HepG2 (cell line): ENCODE data around the gene NAV3. TPM values are rescaled to one million over a fixed set of nuclear protein-coding genes. Genes with fewer than 3 reads are reported as not detected.

Experiments
- ATAC-seq: fragments of 200-7000 bp; cut with Tn5 transposase; 3 replicates; pipeline ENCODE4 v1.9.1; 2020; ENCODE audit warnings: mild to moderate bottlenecking, moderate library complexity
- BruUV-seq: library from RNA; stranded (reverse); fragments of 400-500 nt; replicated peaks from 2 replicates; lab custom pipeline; 2021; lab: Mats Ljungman, UMichigan
- CTCF ChIA-PET: fragments of 300-600 bp; formaldehyde crosslinking; extraction: SDS; loops from one replicate; lab custom pipeline; 2021; ENCODE audit warnings: low total read pairs, inconsistent platforms, low intra/inter-chr PET ratio; lab: Yijun Ruan, JAX
- POLR2A ChIA-PET: fragments of 350-600 bp; sonication (Branson Sonifier 250); formaldehyde crosslinking; loops from one replicate; lab custom pipeline; 2020; ENCODE audit warnings: antibody characterized with exemption, inconsistent platforms; lab: Yijun Ruan, JAX
- DNase-seq: peaks from one replicate; pipeline ENCODE4 v3.0.0-alpha.2; 2015; ENCODE audit warnings: low spot score
- FAIRE-seq: peaks from 3 replicates; lab custom pipeline; 2011; peaks lifted over from hg19 to GRCh38; lab: Jason Lieb, UNC
- H2AFZ ChIP-seq: one replicate; pipeline ENCODE4 v1.6.1; 2011; ENCODE audit warnings: low read length, inconsistent platforms
- H3K27ac ChIP-seq: fragments of 300-600 bp; 3 replicates; pipeline ENCODE4 v1.8.0; 2011; ENCODE audit warnings: mixed run types, mild to moderate bottlenecking, mixed read lengths, low read length, inconsistent platforms; ENCODE audit not compliant: insufficient read depth; ENCODE audit errors: extremely low read length
- H3K27me3 ChIP-seq, 2 experiments: fragments of 200-600 bp in 1 of 2; 2 replicates in 1 of 2; 3 replicates in 1 of 2; pipeline versions ENCODE4 v1.6.0 to v1.8.0; 2011; ENCODE audit warnings: low read length in 2 of 2, mild to moderate bottlenecking in 2 of 2, moderate library complexity in 2 of 2, inconsistent platforms in 1 of 2; ENCODE audit not compliant: insufficient read depth in 2 of 2, control insufficient read depth in 1 of 2
- H3K36me3 ChIP-seq, 2 experiments: fragments of 200-600 bp in 1 of 2; replicated peaks in 1 of 2; 2 replicates in 1 of 2; 3 replicates in 1 of 2; pipeline versions ENCODE4 v1.5.1 to v1.8.0; 2011; ENCODE audit warnings: low read length in 2 of 2, inconsistent platforms in 1 of 2; ENCODE audit not compliant: insufficient read depth in 2 of 2, control insufficient read depth in 1 of 2
- H3K4me1 ChIP-seq: 2 replicates; pipeline ENCODE4 v1.5.1; 2012; ENCODE audit warnings: low read length, inconsistent platforms; ENCODE audit not compliant: insufficient read depth
- H3K4me2 ChIP-seq: 2 replicates; pipeline ENCODE4 v1.6.0; 2011; ENCODE audit warnings: low read depth, low read length, inconsistent platforms
- H3K4me3 ChIP-seq, 3 experiments: fragments of 200-600 bp in 1 of 3; sonication (generic), shearing (Covaris generic) in 1 of 3; replicated peaks in 1 of 3; 2 replicates each; pipeline ENCODE4 v1.5.1; 2011 to 2016; ENCODE audit warnings: low read length in 3 of 3, inconsistent platforms in 2 of 3, low read depth in 2 of 3, mild to moderate bottlenecking in 2 of 3, control low read depth in 1 of 3, mixed read lengths in 1 of 3; ENCODE audit not compliant: insufficient read depth in 1 of 3
- H3K79me2 ChIP-seq: one replicate; pipeline ENCODE4 v1.6.1; 2011; ENCODE audit warnings: low read length, inconsistent platforms; ENCODE audit not compliant: insufficient read depth
- H3K9ac ChIP-seq: 2 replicates; pipeline ENCODE4 v1.6.0; 2011; ENCODE audit warnings: mild to moderate bottlenecking, low read depth, low read length, inconsistent platforms; ENCODE audit not compliant: insufficient read depth
- H3K9me3 ChIP-seq: 2 replicates; pipeline ENCODE4 v1.5.1; 2012; ENCODE audit warnings: mild to moderate bottlenecking, low read length
- H4K20me1 ChIP-seq: 2 replicates; pipeline ENCODE4 v1.6.0; 2011; ENCODE audit warnings: inconsistent platforms, mild to moderate bottlenecking, low read length, moderate library complexity; ENCODE audit not compliant: insufficient read depth
- ATM ChIP-seq: fragments of 450-650 bp; IDR thresholded peaks from 2 replicates; pipeline ENCODE4 v1.7.1; 2017; ENCODE audit warnings: mild to moderate bottlenecking, borderline replicate concordance
- CBX1 ChIP-seq: IDR thresholded peaks from one replicate; pipeline ENCODE4 v1.6.1; 2016; ENCODE audit warnings: antibody characterized with exemption, low read depth
- CBX5 ChIP-seq: sonication (generic); formaldehyde crosslinking; IDR thresholded peaks from 2 replicates; pipeline ENCODE4 v1.4.0; 2020; ENCODE audit warnings: missing genetic modification reagents, borderline replicate concordance
- CCAR2 ChIP-seq: fragments of 200-400 bp; formaldehyde crosslinking; optimal IDR thresholded peaks from 2 replicates; pipeline ENCODE3; 2018; ENCODE audit warnings: low read depth, mild to moderate bottlenecking, low read length, moderate library complexity
- E2F5 ChIP-seq: sonication (generic); formaldehyde crosslinking; conservative IDR thresholded peaks from 2 replicates; pipeline ENCODE4 v1.4.0; 2020; ENCODE audit warnings: missing genetic modification reagents
- MIER3 ChIP-seq: IDR thresholded peaks from 2 replicates; pipeline ENCODE4 v1.6.1; 2016; ENCODE audit warnings: missing compliant biosample characterization, borderline replicate concordance
- MZF1 ChIP-seq: sonication (generic); formaldehyde crosslinking; IDR thresholded peaks from 2 replicates; pipeline ENCODE4 v1.8.1; 2023; ENCODE audit warnings: mild to moderate bottlenecking, missing genetic modification reagents, borderline replicate concordance
- RBM22 ChIP-seq: fragments of 200-400 bp; formaldehyde crosslinking; optimal IDR thresholded peaks from 2 replicates; pipeline ENCODE3; 2017; ENCODE audit warnings: mild to moderate bottlenecking, low read length, moderate library complexity
- SOX13 ChIP-seq, 3 experiments: fragments of 450-650 bp in 1 of 3; sonication (generic) in 1 of 3; formaldehyde crosslinking in 1 of 3; IDR thresholded peaks in 2 of 3; conservative IDR thresholded peaks in 1 of 3; 2 replicates each; pipeline versions ENCODE4 v1.5.0 to v1.6.1; 2016 to 2020; ENCODE audit warnings: antibody characterized with exemption in 1 of 3, mild to moderate bottlenecking in 1 of 3, missing compliant biosample characterization in 1 of 3, missing genetic modification reagents in 1 of 3, moderate library complexity in 1 of 3
- TAF15 ChIP-seq: fragments of 200-400 bp; formaldehyde crosslinking; IDR thresholded peaks from one replicate; pipeline ENCODE4 v1.6.1; 2018; ENCODE audit warnings: mild to moderate bottlenecking, low read depth, low read length; ENCODE audit not compliant: poor library complexity, severe bottlenecking
- TBP ChIP-seq: sonication (generic); formaldehyde crosslinking; IDR thresholded peaks from 2 replicates; pipeline ENCODE4 v1.5.0; 2020; ENCODE audit warnings: missing genetic modification reagents
- TFAP4 ChIP-seq: sonication (generic); IDR thresholded peaks from 2 replicates; pipeline ENCODE4 v1.6.1; 2016; ENCODE audit warnings: low read depth, borderline replicate concordance
- ZC3H4 ChIP-seq: sonication (generic); formaldehyde crosslinking; IDR thresholded peaks from 2 replicates; pipeline ENCODE4 v1.4.0; 2020; ENCODE audit warnings: missing genetic modification reagents, borderline replicate concordance
- ZNF230 ChIP-seq: sonication (generic); formaldehyde crosslinking; IDR thresholded peaks from 2 replicates; pipeline ENCODE4 v1.4.0; 2020; ENCODE audit warnings: mild to moderate bottlenecking, missing genetic modification reagents
- ZNF460 ChIP-seq: sonication (generic); formaldehyde crosslinking; IDR thresholded peaks from 2 replicates; pipeline ENCODE4 v1.5.1; 2020; ENCODE audit warnings: missing genetic modification reagents, mild to moderate bottlenecking, borderline replicate concordance
- ZNF530 ChIP-seq: sonication (generic); formaldehyde crosslinking; IDR thresholded peaks from 2 replicates; pipeline ENCODE4 v1.5.0; 2020; ENCODE audit warnings: low read depth, mild to moderate bottlenecking, missing genetic modification reagents
- ZNF567 ChIP-seq: sonication (generic); formaldehyde crosslinking; IDR thresholded peaks from 2 replicates; pipeline ENCODE4 v1.8.1; 2023; ENCODE audit warnings: mild to moderate bottlenecking, missing genetic modification reagents, borderline replicate concordance
- ZNF616 ChIP-seq: sonication (generic); formaldehyde crosslinking; IDR thresholded peaks from 2 replicates; pipeline ENCODE4 v1.5.0; 2020; ENCODE audit warnings: low read depth, mild to moderate bottlenecking, missing genetic modification reagents
- ZNF749 ChIP-seq: sonication (generic); formaldehyde crosslinking; IDR thresholded peaks from 2 replicates; pipeline ENCODE4 v1.8.0; 2022; ENCODE audit warnings: mild to moderate bottlenecking, missing genetic modification reagents, moderate library complexity, borderline replicate concordance
- ZNF761 ChIP-seq: sonication (generic); formaldehyde crosslinking; conservative IDR thresholded peaks from 2 replicates; pipeline ENCODE4 v1.4.0; 2020; ENCODE audit warnings: mild to moderate bottlenecking, missing genetic modification reagents
- WGBS: methylation state at CpG from one replicate; pipeline ENCODE4 v1.1.6; 2017; ENCODE audit warnings: low lambda C conversion rate; 5-methylcytosine and 5-hydroxymethylcytosine counted together
- in situ Hi-C: cut with HindIII; loops from 2 replicates; pipeline ENCODE4 v1.10.0; 2017; ENCODE audit warnings: low pct_unique_long_range_greater_than_20kb; ENCODE audit not compliant: extremely low pct_ligation_motif_present
- intact Hi-C: fragments of 100-400 bp; cut with micrococcal nuclease; formaldehyde crosslinking; loops from one replicate; pipeline ENCODE4 v1.10.0; 2022; ENCODE audit not compliant: unreplicated experiment
- polyA plus RNA-seq, 8 experiments: library from polyadenylated mRNA; depleted of rRNA in 3 of 8; stranded (reverse) in 7 of 8; unstranded in 1 of 8; fragments of >200 nt; fragmentation: Illumina TruSeq in 4 of 8; extraction: Trizol in 4 of 8; gene quantifications; 2 replicates each; pipeline versions ENCODE4 v1.2.1 to v1.2.3, GENCODE V29; 2011 to 2016; ENCODE audit warnings: low read depth in 4 of 8, missing spikeins in 1 of 8, mixed read lengths in 1 of 8; ENCODE audit not compliant: insufficient read depth in 1 of 8
- total RNA-seq, 5 experiments: library from RNA; depleted of rRNA; stranded (reverse); fragments of >200 nt; fragmentation: Illumina TruSeq; extraction: Trizol; gene quantifications; 2 replicates each; pipeline ENCODE4 v1.2.3, GENCODE V29; 2016; ENCODE audit warnings: low read depth in 1 of 5

Gene NAV3
- total and polyA plus RNA-seq, 2 of the 13 experiments (the other 11 are each of a cell fraction or from before 2014, with no cell fraction given) = 0.01 to 0.18 TPM

DNA sequence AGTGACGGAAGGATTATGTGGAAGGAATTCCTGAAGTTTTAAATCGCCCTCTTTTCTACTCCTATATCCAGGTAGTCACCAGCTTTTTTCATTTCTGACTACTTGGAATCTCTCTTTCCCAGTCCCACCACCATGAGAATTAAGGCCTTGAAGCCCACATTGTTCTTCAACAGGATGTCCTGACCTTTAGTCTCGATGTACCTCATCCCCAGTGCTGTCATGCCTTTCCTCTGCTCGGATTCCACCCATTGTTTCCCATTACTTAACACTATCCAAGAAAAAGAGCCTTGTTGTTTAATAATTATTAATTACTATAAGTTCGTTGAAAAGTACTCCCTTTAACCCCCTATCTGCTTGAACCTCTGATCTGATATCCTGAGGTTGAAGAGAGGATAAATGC is 44.0 kb upstream of the NAV3 start:
- Histone ChIP-seq H3K9me3 (no peaks in the 10 kb centered on the region), H3K4me1 (no peaks in the 10 kb centered on the region), H3K79me2 (no peaks in the 10 kb centered on the region), H2AFZ (no peak overlapping the region), H3K27ac (no peak overlapping the region), H3K27me3 (no peaks in the 10 kb centered on the region), H3K4me2 (no peak overlapping the region), H3K36me3 (no peaks in the 10 kb centered on the region), H3K4me3 (no peak overlapping the region), H3K9ac (no peak overlapping the region), H4K20me1 (no peaks in the 10 kb centered on the region)
- in situ Hi-C loops (no loop called here), intact Hi-C loops (no loop called here)
- POLR2A ChIA-PET = no interaction called here
- BruUV-seq = no TSS peak
- ATAC-seq = no peak
- no peak for FAIRE-seq
- no peak for DNase-seq
- no peak for TF ChIP-seq ZNF230
- TF ChIP-seq ZNF749 (CRISPR knock-in tag) = no peak
- TF ChIP-seq CBX5 (CRISPR knock-in tag) = no peak
- TF ChIP-seq MZF1 (CRISPR knock-in tag) = no peak
- no peak for TF ChIP-seq RBM22
- no peak for TF ChIP-seq ZNF761
- no peak for TF ChIP-seq ZNF567 (CRISPR knock-in tag)
- TF ChIP-seq ZNF616 (CRISPR knock-in tag) = no peak
- TF ChIP-seq TBP (CRISPR knock-in tag) = no peak
- TF ChIP-seq E2F5 (CRISPR knock-in tag) = no peak
- TF ChIP-seq MIER3 (CRISPR knock-in tag) = no peak
- no peak for TF ChIP-seq ZNF460 (CRISPR knock-in tag)
- no peak for TF ChIP-seq TAF15
- no peak for TF ChIP-seq SOX13 (IDR thresholded peaks at IDR 0.05)
- no peak for TF ChIP-seq SOX13 (CRISPR knock-in tag; conservative IDR thresholded peaks at IDR 0.05 in 1 of 2, IDR thresholded peaks at IDR 0.05 in 1 of 2)
- TF ChIP-seq CBX1 = no peak
- no peak for TF ChIP-seq CCAR2
- TF ChIP-seq ATM = no peak
- TF ChIP-seq TFAP4 = no peak
- no peak for TF ChIP-seq ZNF530 (CRISPR knock-in tag)
- no peak for TF ChIP-seq ZC3H4 (CRISPR knock-in tag)
- WGBS = 22% methylated on average over 5 of the region's 5 CpGs
- CTCF ChIA-PET = no interaction called here
